Islet precursor cell (in vitro differentiated cells): ENCODE results near the gene CIAO2A.
"Not testable (repeated sequence)": the region's sequence is repeated elsewhere in the genome, so short reads cannot be mapped to it uniquely, and the experiment has no call there.

ENCODE experiments used
- DNase-seq: peaks from one replicate; pipeline ENCODE4 v3.0.0-alpha.2; 2018

The CIAO2A gene

DNA sequence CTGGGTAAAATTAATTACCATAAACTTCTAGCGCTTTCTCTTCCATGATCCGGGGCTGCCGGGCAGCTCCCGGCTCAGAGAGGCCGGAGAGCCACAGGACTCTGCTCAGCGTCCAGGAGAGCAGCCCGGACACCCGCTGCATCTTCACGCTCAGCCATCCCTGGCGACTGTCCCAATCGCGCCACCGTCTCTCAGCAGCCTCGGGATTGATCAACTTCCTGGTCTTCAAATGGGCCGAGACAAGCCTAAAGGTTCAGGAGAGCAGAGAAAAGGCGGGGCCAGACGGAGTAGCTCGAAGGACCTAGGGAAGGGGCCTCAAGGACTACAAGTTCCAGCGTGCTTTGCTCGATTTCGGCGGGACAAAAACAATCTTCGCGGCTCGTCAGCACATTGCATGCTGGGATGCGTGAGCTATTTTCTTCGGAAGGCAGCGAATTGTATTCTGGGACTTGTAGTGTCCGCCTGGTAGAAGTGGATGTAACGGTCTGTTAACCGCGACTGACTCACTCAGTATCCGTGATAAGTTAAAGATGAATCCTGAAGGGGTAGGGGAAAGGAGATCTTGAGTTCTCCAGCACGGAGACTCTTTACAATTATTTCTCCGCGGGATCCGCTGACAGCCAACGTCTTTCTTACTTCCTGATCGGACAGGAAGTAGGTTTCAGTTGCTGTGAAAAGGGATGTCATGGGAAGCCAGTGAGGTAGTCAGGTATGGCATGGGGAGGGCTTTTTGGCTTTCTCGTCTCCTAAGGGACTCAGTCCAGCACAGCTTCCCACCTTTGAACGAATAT lies at the start of gene CIAO2A:
Gene CIAO2A, minus strand, starts transcription at position 212 of the 791 bp plus-strand sequence. Its CDS starts 70 bp downstream, at position 142.
- peak; percentile 99 for DNase-seq

DNA sequence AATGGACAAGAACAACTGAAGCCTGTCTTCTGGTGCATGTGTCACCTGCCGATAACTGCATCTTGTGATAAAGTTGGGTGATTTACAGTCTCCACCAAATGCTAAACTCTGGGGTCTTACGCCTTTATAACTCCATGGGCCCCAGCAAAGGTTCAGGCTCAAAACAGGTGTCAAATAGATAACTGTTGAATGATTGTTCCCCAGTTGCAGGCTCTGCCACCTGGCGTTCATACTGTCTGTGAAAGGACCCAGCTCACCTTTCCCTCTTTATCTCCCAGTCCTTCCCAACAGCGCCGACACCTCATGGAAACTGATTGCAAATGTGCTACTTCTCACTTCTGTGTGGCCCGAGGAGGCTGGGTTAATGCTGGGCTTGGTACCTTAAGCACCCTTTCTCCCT lies 49.6 kb upstream of the CIAO2A start:
- DNase-seq: no peak

DNA sequence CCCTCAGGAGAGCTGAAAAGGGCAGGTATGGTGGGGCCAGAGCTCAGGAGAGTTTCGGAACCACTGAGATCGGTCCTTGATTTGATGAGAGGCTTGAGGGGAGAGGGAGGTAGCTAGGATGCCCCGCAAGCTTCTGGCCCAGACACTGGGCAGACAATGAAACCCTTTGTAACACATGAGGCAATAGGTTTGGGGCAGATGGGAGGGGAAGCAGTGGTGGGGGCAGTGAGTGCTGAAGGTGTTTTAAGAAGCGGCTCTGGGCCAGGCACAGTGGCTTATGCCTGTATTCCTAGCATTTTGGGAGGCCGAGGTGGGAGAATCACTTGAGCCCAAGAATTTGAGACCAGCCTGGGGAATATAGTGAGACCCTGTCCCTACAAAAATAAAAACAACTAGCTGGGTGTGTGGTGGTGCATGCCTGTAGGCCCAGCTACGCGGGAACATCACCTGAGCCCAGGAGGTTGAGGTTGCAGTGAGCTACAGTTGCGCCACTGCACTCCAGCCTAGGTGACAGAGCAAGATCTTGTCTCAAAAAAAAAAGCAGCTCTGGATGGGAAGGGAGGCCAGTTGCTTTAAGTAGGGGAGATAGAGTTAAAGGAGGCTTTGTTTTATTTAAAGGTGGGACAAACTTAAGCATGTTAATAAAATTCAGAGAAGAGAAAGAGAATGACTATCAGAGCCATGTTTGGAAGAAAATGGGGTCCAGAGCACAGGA lies 48.3 kb upstream of the CIAO2A start:
- DNase-seq: no peak

DNA sequence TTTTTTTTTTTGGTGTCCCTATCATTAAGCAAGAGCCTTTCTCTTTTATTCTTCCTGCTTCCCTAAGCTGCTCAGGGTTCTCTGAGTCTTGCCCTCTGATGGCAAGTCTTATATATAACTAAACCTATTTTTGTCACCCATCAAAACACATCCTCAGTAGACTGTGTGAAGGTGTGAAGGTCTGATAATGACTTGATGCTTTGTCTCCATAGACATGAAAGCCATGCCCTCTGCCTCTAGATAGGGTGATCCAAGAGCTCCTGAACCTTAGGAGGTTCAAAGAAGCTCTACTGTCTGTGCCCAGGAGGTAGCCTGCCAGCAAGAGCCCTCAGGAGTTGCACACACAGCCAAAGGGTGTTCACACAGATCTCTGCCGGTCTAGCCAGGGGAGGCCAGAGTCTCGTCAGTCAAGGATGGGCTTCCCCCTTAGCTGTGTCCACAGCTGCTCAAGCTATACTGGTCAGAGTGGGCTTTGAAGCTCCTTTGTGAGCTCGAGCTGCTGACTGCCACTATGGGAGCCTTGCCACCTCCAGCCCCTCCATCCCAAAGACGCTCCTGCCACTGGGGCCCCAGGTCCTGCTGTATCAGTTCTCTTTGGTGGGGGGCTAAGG lies 44.8 kb upstream of the CIAO2A start:
- no peak for DNase-seq

- no peak for DNase-seq
Measured at GRCh38 chr15:64137226-64137833, 43.7 kb upstream of the CIAO2A start.

DNA sequence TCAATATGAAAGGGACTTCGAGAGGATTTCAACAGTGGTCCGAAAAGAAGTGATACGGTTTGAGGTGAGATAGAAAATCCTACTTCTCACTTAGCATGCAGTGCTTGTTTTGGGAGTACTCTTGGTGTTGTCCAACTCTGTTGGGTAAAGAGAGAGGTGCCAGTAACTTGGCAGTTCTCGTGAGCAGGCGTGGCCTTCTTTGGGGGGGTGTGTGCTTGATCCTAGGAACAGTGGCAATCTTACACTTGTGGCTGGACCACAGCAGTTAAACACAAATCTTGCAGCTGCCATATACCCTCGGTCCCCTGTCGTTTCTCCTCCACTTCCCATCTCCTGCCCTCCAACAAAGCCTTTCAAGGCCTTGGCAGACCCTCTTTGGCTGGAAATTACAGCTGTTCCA lies 42.7 kb upstream of the CIAO2A start:
- DNase-seq: no peak

- no peak for DNase-seq
Measured at GRCh38 chr15:64134345-64134829, 40.7 kb upstream of the CIAO2A start.

DNA sequence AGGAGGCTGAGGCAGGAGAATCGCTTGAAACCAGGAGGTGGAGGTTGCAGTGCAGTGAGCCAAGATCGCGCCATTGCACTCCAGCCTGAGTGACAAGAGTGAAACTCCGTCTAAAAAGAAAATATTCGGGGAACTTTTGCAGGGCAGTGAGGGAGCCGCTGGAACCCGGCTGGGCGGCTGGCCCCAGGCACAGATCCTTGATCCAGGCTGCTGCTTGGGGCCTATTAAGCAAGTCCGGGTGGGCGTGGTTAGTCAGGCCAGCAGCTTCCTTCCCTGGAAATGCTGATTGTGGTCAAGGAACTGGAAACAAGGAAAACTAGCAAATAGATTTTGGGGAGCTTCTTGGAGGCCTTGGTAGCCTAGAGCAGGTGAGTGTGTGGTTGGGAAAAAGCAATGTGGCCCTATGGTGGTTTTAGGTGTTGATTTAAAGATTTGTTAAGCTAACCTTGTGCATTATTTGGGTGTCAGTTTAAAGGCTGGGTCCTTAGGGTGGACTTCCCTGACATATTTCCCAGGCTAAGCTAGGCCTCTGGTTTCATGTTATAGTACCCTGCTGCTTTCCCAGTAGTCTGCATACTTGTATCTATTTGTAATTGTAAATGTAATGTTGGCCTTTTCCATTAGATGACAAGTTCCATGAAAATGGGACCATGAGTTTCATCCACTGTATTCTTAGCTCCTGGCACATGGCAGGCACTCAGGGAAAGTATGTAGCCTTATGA lies 40.1 kb upstream of the CIAO2A start:
- no peak for DNase-seq

DNA sequence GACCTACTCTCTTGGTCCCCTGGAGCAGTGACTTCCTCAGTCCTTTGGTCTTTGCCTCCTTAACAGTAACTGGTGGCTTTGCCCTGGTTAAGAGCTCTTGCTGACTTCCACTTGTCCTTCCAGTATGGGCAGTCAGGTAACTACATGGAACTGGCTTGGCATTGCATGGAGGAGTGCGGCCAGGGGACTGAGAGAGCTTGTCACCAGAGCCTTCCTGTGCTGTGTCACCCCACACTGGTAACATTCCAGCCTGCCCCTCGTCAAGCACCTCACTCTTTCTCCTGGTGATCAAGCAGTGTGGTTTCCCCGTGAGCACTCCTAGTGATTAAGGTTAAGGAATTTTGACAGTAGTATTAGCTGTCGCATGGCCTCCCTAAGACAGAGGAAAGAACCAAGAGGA lies 38.6 kb upstream of the CIAO2A start:
- no peak for DNase-seq

GRCh38 chr15:64131547-64131946 lies 37.9 kb upstream of the CIAO2A start:
- DNase-seq: no peak

- DNase-seq: no peak
Measured at GRCh38 chr15:64130159-64130558, 36.5 kb upstream of the CIAO2A start.

DNA sequence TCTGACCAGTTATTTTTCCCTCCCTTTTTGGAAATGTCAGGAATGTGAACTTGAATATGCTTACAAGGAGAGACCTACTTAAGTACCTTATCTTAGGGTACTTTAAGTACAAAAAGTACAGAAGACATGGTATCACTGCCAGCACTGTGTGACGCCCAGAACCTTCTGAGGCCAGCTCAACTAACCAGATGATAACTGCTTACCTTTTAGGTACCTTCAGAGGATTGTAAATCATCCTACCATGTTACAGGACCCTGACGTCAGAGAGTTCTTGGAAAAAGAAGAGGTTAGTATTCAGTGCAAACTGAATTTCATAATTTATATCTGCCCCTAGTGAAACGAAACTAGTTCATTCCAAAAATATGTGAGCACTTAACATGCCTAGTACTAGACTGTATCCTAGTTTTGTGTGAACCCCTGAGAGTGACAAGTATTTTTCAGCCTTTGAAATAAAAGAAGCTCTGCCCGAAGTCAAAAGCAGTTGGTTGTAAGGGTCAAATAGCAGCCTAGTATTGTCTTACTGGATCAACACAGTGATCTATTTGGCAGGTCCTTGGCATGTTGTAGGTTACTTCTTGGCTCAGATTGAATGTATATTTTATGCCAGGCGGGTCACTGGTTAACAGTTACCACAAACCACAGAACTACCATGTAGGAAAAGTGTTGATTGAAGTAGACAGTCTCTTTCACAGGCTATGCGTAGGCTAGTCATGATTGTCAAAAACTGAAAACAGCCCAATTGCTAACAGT lies 34.1 kb upstream of the CIAO2A start:
- DNase-seq: no peak

GRCh38 chr15:64125978-64126377 lies 32.3 kb upstream of the CIAO2A start:
- no peak for DNase-seq

DNA sequence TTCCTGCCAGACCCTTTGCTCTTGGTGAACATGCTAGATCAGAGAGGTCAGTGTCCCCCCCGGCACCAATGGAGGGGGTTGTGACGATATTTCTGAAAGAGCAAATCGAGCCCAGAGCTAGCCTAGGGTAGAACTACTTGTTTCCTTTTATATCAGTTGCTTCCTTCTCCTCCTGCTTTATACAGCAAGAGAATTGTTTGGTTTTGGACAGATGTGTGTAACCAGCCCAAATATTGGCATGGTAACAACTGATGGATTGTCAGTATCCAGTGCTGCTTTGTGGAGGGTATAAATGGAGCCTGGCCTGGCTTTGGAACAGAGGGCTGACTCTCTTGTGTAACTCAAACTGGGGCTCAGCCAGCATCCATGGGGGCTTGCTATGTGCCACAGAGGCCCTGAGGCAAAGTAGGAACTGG lies 29.3 kb upstream of the CIAO2A start:
- no peak for DNase-seq

GRCh38 chr15:64122444-64122843 lies 28.8 kb upstream of the CIAO2A start:
- no peak for DNase-seq

DNA sequence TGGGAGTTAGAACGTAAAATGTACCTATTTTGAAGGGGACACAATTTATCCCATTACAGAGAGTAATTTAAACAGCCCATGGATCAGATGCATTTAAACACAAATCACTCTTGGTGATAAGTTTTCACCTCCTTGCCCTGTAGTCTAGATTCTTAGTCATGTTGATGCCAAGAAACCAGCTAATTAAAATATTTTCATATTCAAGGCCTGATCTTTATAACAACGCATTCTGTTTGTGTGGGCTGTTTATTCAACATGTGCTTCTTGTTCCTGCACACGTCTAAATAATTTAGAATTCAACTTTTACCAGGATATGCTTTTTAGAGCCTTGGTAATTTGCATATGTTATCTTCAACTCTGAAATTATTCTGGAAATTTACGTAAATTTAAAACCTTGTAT lies 28.0 kb upstream of the CIAO2A start:
- no peak for DNase-seq

- DNase-seq: not testable (repeated sequence)
Measured at GRCh38 chr15:64120322-64120721, 26.7 kb upstream of the CIAO2A start.

- DNase-seq: no peak
Measured at GRCh38 chr15:64117759-64118487, 24.3 kb upstream of the CIAO2A start.

- DNase-seq: no peak
Measured at GRCh38 chr15:64112904-64113303, 19.3 kb upstream of the CIAO2A start.

DNA sequence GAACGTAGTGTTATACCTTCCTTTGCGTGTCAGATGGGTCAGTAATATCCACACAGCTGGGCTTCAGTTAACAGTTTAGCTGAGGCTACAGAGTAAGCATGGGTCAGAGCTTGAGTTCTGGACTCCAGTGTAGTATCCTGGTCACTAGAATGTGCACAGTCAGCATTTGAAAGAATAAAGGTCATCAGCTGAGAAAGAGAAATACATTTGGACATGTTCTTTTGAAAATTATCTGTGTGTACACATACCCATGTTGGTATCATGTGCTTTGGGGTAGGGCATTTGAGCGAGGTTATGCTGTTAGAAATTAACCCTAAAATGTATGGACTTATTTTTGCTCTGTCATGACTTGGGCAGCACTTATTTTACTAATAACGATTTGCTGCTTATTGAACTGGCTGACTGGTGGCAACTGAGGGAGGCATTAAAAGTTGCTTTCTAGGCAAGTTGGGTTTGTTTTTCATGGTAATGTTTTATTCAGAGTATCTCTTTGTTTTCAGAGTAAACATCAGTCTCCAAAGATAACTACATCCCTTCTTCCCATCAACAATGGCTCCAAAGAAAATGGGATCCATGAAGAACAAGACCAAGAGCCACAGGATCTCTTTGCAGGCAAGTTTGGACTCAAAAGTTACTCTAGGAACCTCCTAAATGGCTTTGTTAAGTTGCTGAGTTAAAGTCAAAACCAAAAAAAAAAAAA lies 18.6 kb upstream of the CIAO2A start:
- DNase-seq: no peak

GRCh38 chr15:64111679-64112050 lies 18.0 kb upstream of the CIAO2A start:
- DNase-seq: peak; percentile 81
